Astrocyte of the spinal cord (primary cell): ENCODE data around the gene CSF2.

Source experiments
- DNase-seq: peaks from one replicate; pipeline ENCODE4 v3.0.0; 2011; ENCODE audit warnings: low read depth, low spot score
- H3K4me3 ChIP-seq: 2 replicates; pipeline ENCODE4 v1.5.1; 2011; ENCODE audit warnings: low read depth, mild to moderate bottlenecking, low read length, moderate library complexity
- in situ Hi-C: cut with HindIII; loops from 2 replicates; pipeline ENCODE4 v1.10.0; 2017; ENCODE audit warnings: low sequenced_read_pairs
- TF ChIP-seq, protein P1 (sequence below): IDR thresholded peaks from 2 replicates; pipeline ENCODE4 v1.5.1; 2012; ENCODE audit warnings: low read depth, mild to moderate bottlenecking, low read length, inconsistent platforms

The CSF2 gene

DNA sequence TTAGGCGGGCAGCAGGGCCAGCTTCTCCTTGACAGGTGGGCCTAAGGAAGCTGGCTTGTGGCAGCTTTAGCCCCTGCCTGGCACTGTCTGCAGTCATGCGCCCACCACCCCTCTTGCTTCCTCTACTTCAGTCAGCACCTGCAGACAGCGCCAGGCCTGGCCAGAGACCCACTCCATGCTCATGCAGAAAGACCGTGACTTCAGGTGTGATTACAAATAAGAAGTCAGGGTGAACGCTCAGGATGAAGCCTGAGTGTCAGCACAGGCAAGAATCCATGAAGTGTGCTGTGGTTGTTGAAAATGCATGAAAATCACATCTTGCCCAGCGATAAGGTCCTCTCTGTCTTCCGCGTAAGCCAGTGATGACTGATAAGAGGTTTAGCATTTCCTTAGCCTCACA lies 3.4 kb downstream of the CSF2 start:
- DNase-seq: no peak
- H3K4me3 ChIP-seq: no peak overlapping the region
- TF ChIP-seq, protein P1, sequence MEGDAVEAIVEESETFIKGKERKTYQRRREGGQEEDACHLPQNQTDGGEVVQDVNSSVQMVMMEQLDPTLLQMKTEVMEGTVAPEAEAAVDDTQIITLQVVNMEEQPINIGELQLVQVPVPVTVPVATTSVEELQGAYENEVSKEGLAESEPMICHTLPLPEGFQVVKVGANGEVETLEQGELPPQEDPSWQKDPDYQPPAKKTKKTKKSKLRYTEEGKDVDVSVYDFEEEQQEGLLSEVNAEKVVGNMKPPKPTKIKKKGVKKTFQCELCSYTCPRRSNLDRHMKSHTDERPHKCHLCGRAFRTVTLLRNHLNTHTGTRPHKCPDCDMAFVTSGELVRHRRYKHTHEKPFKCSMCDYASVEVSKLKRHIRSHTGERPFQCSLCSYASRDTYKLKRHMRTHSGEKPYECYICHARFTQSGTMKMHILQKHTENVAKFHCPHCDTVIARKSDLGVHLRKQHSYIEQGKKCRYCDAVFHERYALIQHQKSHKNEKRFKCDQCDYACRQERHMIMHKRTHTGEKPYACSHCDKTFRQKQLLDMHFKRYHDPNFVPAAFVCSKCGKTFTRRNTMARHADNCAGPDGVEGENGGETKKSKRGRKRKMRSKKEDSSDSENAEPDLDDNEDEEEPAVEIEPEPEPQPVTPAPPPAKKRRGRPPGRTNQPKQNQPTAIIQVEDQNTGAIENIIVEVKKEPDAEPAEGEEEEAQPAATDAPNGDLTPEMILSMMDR: no peak
- in situ Hi-C loops: no loop called here

DNA sequence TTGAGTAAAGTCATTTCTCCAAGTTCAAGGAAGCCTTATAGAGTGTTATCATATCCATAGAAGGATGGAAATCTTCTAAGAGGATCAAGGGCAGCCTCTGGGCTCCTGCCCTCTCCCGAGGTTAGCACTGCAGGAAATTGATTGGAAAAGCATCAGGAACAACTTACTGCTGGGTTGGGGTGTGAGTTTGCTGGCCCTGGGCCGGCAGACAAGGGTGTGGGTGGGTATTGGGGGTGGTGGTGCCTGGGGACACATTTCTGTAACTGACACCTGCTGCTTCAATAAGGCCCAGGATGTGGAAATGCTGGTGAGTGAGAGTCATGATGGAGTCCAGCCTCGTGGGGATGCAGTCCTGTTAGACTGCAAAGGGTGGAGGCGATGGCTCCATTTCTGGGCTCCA lies 5.5 kb downstream of the CSF2 start:
- no peak for DNase-seq
- H3K4me3 ChIP-seq: no peak overlapping the region
- in situ Hi-C loops: no loop called here
- TF ChIP-seq, protein P1: no peak

DNA sequence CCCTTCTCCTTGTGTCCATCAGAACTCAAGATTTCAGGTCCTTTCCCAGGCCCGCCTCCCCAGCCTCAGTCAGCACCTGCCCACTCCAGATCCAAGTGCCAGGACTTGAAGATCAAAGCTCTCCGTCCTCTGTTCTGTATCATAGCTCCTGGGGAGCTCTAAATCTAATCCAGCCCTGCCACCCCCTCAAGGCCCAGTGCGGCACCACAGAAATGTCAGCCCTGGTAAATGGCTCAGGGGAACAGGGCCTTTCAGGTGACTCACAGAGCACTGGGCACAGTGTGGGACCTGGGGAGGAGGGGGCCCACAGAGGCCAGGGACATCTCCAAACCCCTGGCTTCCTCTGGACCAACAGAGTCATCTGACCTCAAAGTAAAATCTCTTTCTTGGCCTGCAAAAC lies 6.0 kb downstream of the CSF2 start:
- DNase-seq: no peak
- TF ChIP-seq, protein P1: no peak
- in situ Hi-C loops: no loop called here
- no peak overlapping the region for H3K4me3 ChIP-seq

DNA sequence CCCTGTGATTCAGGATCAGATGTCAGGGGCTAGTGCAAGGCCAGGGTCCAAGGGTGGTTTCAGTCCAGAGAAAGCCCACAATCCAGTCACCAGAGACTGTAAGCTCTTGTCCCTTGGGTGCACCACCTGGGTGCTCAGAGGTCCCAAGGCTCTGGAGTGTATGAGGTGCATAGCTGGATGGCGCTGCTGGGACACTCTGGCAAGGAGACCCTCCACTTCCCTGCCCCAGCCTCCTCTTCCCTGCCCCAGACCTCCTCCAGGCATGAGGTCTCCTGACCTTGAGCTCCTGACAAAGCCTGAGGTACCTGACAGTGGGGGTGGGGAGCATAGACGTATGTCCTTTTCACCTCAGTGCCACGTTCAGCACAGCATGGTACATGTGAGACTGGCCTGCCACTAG lies 7.0 kb downstream of the CSF2 start:
- no peak overlapping the region for H3K4me3 ChIP-seq
- no peak for DNase-seq
- in situ Hi-C loops: no loop called here
- TF ChIP-seq, protein P1: no peak

DNA sequence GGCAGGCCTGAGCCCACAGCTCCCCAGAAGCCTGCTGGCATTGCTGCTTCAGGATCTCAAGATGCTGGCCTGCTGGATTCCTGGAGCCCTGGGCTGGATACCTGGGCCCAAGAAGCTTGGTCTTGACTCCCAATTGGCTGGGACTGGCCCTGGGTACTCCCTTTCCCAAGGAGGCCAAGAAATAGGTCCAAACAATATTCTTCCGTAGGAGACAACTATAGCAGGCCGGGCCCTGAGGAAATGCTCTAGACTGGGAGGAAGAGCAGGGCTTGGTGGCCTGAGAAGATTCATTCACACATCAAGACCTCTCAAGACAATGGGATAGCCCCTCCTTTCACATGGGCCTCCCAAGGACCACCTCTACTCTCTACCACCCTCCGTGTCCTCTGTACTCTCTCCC lies 7.9 kb downstream of the CSF2 start:
- TF ChIP-seq, protein P1: no peak
- in situ Hi-C loops: no loop called here
- DNase-seq: no peak
- H3K4me3 ChIP-seq: no peak overlapping the region

DNA sequence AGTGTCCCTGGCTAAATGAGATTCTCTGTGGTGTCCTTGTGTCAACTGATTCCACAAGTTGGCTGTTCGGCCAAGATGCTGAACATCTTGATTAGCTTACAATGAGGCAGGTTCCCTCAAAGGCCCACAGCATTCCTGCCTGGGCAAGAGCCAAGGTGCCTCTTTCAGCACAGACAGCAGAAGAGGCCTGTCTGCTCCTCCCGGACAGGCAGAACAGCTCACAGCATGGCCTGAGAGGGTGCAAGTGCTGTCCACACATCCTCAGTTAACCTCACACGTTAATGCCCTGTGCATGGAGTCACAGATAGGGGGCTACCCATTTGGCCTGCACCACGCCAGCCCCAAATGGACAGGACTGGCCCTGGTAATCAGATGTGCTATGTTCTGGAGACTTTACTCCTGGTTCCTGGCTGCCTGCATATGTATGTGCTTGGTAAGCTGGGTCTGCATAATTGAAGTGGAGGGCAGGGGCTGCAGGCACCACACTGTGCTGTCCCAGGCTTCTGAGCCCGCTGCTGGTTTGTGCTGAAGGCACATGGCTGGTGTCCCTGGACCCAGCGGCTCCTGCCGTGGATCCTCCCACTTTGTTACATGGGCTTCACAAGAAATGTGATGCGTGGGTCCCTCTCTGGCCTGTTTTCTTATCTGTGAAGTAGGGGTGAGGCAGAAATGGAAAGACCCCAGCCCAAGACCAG lies 8.9 kb downstream of the CSF2 start:
- in situ Hi-C loops: no loop called here
- TF ChIP-seq, protein P1: no peak
- no peak for DNase-seq
- no peak overlapping the region for H3K4me3 ChIP-seq
